ENCODE data around the gene HBE1. TPM values are rescaled to one million over a fixed set of nuclear protein-coding genes. Genes with fewer than 3 reads are reported as not detected.

HBE1 gene
- total and polyA plus RNA-seq, 10 of the 15 experiments (the other 5 are each of a cell fraction or from before 2014, with no cell fraction given): 0.13 to 2.7 (median 0.62) TPM; not detected in 5

GRCh38 chr11:5285703-5286340, 16.1 kb upstream of the HBE1 start:
- H3K4me2 ChIP-seq (ENCODE audit: control insufficient read depth, insufficient read depth): no peak overlapping the region
- intact Hi-C loops (cut with micrococcal nuclease; ENCODE audit: unreplicated experiment): no loop called here
- no peak for TF ChIP-seq RUNX3 (IDR thresholded peaks at IDR 0.05; ENCODE audit: low read length)
- no peak for TF ChIP-seq E2F8 (IDR thresholded peaks at IDR 0.05; ENCODE audit: low read depth, partially characterized antibody)
- TF ChIP-seq CTCF (IDR thresholded peaks at IDR 0.05 in 2 of 3, conservative IDR thresholded peaks at IDR 0.05 in 1 of 3; ENCODE audit: control insufficient read depth in 2 of 3, extremely low read depth in 1 of 3, insufficient read depth in 1 of 3, low read depth in 3 of 3, low read length in 3 of 3): no peak
- no peak for TF ChIP-seq MXI1 (IDR thresholded peaks at IDR 0.05; ENCODE audit: low read depth, low read length)
- no peak for TF ChIP-seq RCOR1 (conservative IDR thresholded peaks at IDR 0.05; ENCODE audit: low read depth, low read length)
- no peak for TF ChIP-seq ELK1 (IDR thresholded peaks at IDR 0.05; ENCODE audit: low read depth, low read length)
- TF ChIP-seq ZBTB33 (IDR thresholded peaks at IDR 0.05): no peak
- no peak for TF ChIP-seq LARP7 (IDR thresholded peaks at IDR 0.05)
- TF ChIP-seq PKNOX1 (IDR thresholded peaks at IDR 0.05): no peak
- no peak for TF ChIP-seq CEBPB (IDR thresholded peaks at IDR 0.05; ENCODE audit: borderline replicate concordance in 1 of 2, low read depth in 2 of 2, low read length in 2 of 2)
- no peak for TF ChIP-seq ZNF207 (IDR thresholded peaks at IDR 0.05; ENCODE audit: borderline replicate concordance)
- H2AFZ ChIP-seq (ENCODE audit: control insufficient read depth, low read depth, low read length): no peak overlapping the region
- H4K20me1 ChIP-seq (ENCODE audit: control insufficient read depth, insufficient read depth): no peaks in the 10 kb centered on the region
- CTCF ChIA-PET: no interaction called here
- SMC1A ChIA-PET (ENCODE audit: uncharacterized antibody, unreplicated experiment): interaction anchor here (1.3 kb wide), 1 partner anchor 10 kb away, joined by 4 read pairs; no protein-coding TSS in a partner anchor
- RAD21 ChIA-PET (ENCODE audit: unreplicated experiment): no interaction called here
- no peaks in the 10 kb centered on the region for H3K27me3 ChIP-seq (replicated peaks in 1 of 2; ENCODE audit: control insufficient read depth in 2 of 2, insufficient read depth in 2 of 2, low read length in 1 of 2)
- H3K4me3 ChIP-seq: no peak overlapping the region
- ATAC-seq (no peak; the same call in 2 of the 3 replicates), DNase-seq (ENCODE audit: low read depth, low spot score) (no peak), FAIRE-seq (no peak)
- no peak overlapping the region for H3K27ac ChIP-seq (ENCODE audit: control insufficient read depth, insufficient read depth)
- no peaks in the 10 kb centered on the region for H3K36me3 ChIP-seq (ENCODE audit: control insufficient read depth in 2 of 2, insufficient read depth in 2 of 2, low read length in 1 of 2)
- WGBS (ENCODE audit: insufficient coverage, insufficient replicate concordance, low lambda C conversion rate, missing lambda C conversion rate): 31% methylated on average over 4 of the region's 4 CpGs
- no TSS peak for BruUV-seq (replicated peaks)
- no peaks in the 10 kb centered on the region for H3K9me3 ChIP-seq (replicated peaks; ENCODE audit: control insufficient read depth, insufficient read depth, low read length)
- POLR2A ChIA-PET: no interaction called here
- no peaks in the 10 kb centered on the region for H3K4me1 ChIP-seq (ENCODE audit: control insufficient read depth, insufficient read depth, low read length)
- H3K79me2 ChIP-seq (ENCODE audit: control insufficient read depth, insufficient read depth, low read length): no peaks in the 10 kb centered on the region
- in situ Hi-C loops (cut with MboI): no loop called here
- H3K9ac ChIP-seq (ENCODE audit: control insufficient read depth, insufficient read depth, low read length): no peak overlapping the region
